Prostate gland (tissue), 2 donors: ENCODE data around the gene GPR108. TPM values are rescaled to one million over a fixed set of nuclear protein-coding genes. Genes with fewer than 3 reads are reported as not detected.
A peak's percentile ranks its signal among the peaks of the same experiment; 100 is the strongest.
"Not testable (repeated sequence)": the region's sequence is repeated elsewhere in the genome, so short reads cannot be mapped to it uniquely, and the experiment has no call there.

Source experiments
- DNase-seq: peaks from one replicate; pipeline ENCODE4 v3.0.0-alpha.2; 2019; ENCODE audit warnings: low spot score
- H3K27ac ChIP-seq, 2 donors: fragments of 200-600 bp; sonication (generic); 2 replicates each; pipeline ENCODE4 v1.5.1; 2017 to 2019
- H3K27me3 ChIP-seq: fragments of 200-600 bp; sonication (generic); replicated peaks from 2 replicates; pipeline ENCODE4 v1.5.1; 2019; ENCODE audit not compliant: insufficient read depth
- H3K36me3 ChIP-seq, 2 donors: fragments of 200-600 bp; sonication (generic); 1 replicate in 1 of 2; 2 replicates in 1 of 2; pipeline versions ENCODE4 v1.5.1 to v1.8.1; 2017 to 2019
- H3K4me1 ChIP-seq: fragments of 200-600 bp; sonication (generic); replicated peaks from 2 replicates; pipeline ENCODE4 v1.5.1; 2019
- H3K4me3 ChIP-seq, 2 donors: fragments of 200-600 bp; sonication (generic); 2 replicates each; pipeline ENCODE4 v1.5.1; 2017 to 2019
- H3K9me3 ChIP-seq: fragments of 200-600 bp; sonication (generic); 2 replicates; pipeline ENCODE4 v1.5.1; 2017
- CTCF ChIP-seq, 4 experiments: fragments of 200-600 bp in 2 of 4; fragments of 450-650 bp in 2 of 4; sonication (generic) in 2 of 4; IDR thresholded peaks; 1 replicate in 3 of 4; 2 replicates in 1 of 4; pipeline ENCODE4 v1.5.1; 2016 to 2019; ENCODE audit warnings: antibody characterized with exemption in 4 of 4, mild to moderate bottlenecking in 2 of 4, moderate library complexity in 2 of 4
- POLR2A ChIP-seq: fragments of 450-650 bp; IDR thresholded peaks from one replicate; pipeline ENCODE4 v1.6.1; 2016; ENCODE audit warnings: antibody characterized with exemption, mild to moderate bottlenecking
- POLR2AphosphoS5 ChIP-seq: sonication (generic); formaldehyde crosslinking; IDR thresholded peaks from one replicate; pipeline ENCODE4 v1.6.1; 2017; ENCODE audit warnings: antibody characterized with exemption
- WGBS: methylation state at CpG from one replicate; pipeline ENCODE4 v1.1.5; 2018; 5-methylcytosine and 5-hydroxymethylcytosine counted together
- intact Hi-C: fragments of 100-400 bp; cut with DNase I; formaldehyde crosslinking; loops from one replicate; pipeline ENCODE4 v1.14.2; 2022
- total RNA-seq, 2 donors: library from RNA; depleted of rRNA; stranded (reverse); fragments of >200 nt; gene quantifications; one replicate each; pipeline ENCODE4 v1.1.0, GENCODE V29; 2016

The GPR108 gene
- total RNA-seq, 2 donors from 2014 or later: 62.7 to 98.0 TPM

DNA sequence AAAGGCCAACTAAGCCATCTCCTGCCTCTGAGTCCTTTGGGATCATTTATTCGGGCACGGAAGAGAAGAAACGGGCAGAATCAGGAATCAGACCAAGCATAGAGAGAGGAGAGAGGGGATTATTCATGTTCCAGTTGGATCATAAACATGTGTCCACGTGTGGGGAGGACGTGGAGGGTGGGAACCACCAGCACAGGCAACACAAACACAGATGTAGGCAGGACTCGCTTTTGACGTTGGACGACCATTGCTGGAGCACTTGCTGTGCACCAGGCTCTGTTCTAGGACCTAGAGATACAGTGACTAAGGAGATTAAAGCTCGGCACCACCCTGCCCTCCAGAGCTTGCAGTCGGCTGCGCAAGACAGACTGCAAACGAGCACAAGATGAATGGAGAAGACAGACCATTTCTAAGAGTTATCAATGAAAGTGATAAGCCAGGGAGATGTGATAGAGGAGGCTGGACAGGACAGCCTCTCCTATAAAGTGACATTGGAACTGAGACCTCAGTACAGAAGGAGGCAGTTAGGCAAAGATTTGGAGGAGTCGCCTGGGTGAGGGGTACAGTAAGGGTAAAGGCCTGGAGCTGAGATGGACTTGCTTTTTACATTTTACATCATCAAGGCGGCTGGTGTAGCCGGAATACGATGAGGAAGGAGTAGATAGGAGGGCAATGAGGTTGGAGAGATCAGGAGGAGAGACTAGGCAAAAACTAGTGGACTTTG, 29.1 kb upstream of the GPR108 start:
- no peaks in the 10 kb centered on the region for H3K9me3 ChIP-seq
- H3K27ac ChIP-seq: peak overlapping the region; percentile 83 to 88
- intact Hi-C loops: no loop called here
- TF ChIP-seq CTCF (IDR thresholded peaks at IDR 0.05) (no peak), POLR2AphosphoS5 (no peak)
- no peaks in the 10 kb centered on the region for H3K27me3 ChIP-seq
- H3K4me3 ChIP-seq: peak overlapping the region; percentile 41 to 43
- no peak for DNase-seq
- H3K36me3 ChIP-seq: no peaks in the 10 kb centered on the region
- 19% methylated on average over 16 of the region's 16 CpGs for WGBS
- no peaks in the 10 kb centered on the region for H3K4me1 ChIP-seq

GRCh38 chr19:6765738-6766356, 28.5 kb upstream of the GPR108 start:
- peak overlapping the region; percentile 41 to 43 for H3K4me3 ChIP-seq
- whole genome bisulfite sequencing: 20% methylated on average over 8 of the region's 8 CpGs
- TF ChIP-seq POLR2A (peak; percentile 72), POLR2AphosphoS5 (peak; percentile 98), CTCF (IDR thresholded peaks at IDR 0.05) (peak in 1 of 4 experiments; percentile 40)

DNA sequence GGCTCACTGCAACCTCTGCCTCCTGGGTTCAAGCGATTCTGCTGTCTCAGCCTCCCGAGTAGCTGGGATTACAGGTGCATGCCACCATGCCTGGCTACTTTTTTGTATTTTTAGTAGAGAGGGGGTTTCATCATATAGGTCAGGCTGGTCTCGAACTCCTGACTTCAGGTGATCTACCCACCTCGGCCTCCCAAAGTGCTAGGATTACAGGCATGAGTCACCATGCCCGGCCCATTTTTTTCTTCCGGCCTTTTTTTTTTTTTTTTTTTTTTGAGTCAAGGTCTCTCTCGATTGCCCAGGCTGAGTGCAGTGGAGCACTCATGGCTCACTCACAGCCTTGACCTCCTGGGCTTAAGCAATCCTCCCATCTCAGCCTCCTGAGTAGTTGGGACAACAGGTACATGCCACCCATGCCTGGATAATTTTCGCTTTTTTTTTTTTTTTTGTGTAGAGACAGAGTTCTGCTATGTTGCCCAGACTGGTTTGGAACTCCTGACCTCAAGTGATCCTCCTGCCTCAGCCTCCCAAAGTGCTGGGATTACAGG, 24.9 kb upstream of the GPR108 start:
- H3K9me3 ChIP-seq, DNase-seq, H3K27me3 ChIP-seq, H3K27ac ChIP-seq, H3K4me3 ChIP-seq, H3K36me3 ChIP-seq, intact Hi-C loops, H3K4me1 ChIP-seq: not testable (repeated sequence)
- WGBS: 92% methylated on average over 8 of the region's 8 CpGs

More at GRCh38 chr19:6765738-6766356, 28.5 kb upstream of the GPR108 start:
- no peaks in the 10 kb centered on the region for H3K27me3 ChIP-seq
- H3K27ac ChIP-seq: peak overlapping the region; percentile 83 to 88
- H3K9me3 ChIP-seq: no peaks in the 10 kb centered on the region
- intact Hi-C loops: no loop called here
- H3K4me1 ChIP-seq: no peaks in the 10 kb centered on the region
- DNase-seq: peak; percentile 96
- no peaks in the 10 kb centered on the region for H3K36me3 ChIP-seq

DNA sequence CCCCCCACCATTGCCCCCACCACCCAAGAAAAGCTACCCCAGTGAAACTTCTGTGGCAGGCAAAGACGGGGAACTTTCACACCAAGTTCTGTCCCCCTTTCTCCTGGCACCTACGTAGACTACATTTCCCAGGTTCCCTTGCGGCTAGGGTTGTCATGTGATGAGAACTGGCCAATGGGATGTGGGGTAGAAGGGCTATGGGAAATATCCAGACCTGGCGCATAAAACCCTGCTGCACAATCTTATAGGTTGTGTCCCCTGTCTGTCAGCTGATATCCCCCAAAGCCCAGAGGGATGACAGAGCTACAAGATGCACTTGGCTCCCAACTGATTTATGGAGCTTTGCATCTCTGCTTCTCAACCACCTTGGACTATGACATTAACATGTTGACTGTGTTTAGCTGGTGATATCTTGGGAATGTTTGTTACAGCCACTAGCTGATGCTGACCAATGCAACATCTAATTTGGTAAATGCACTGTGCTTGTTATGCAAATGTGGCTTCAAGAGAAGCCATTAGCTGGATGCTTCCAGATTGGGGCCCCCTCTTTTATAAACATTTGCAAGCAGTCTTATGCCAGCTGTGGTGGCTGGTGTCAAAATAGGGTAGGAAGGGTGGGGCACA, 23.8 kb upstream of the GPR108 start:
- H3K4me3 ChIP-seq: no peak overlapping the region
- no peak for DNase-seq
- H3K27ac ChIP-seq: no peak overlapping the region

More for the DNA sequence above, 23.8 kb upstream of the GPR108 start:
- Histone ChIP-seq H3K9me3 (no peaks in the 10 kb centered on the region), H3K27me3 (no peaks in the 10 kb centered on the region), H3K4me1 (no peaks in the 10 kb centered on the region), H3K36me3 (peaks cover 0 to 3% of the 10 kb centered on the region in 2 donors)
- WGBS: 91% methylated on average over 4 of the region's 4 CpGs
- TF ChIP-seq CTCF (IDR thresholded peaks at IDR 0.05): no peak
- no peak for TF ChIP-seq POLR2AphosphoS5
- intact Hi-C loops: no loop called here
